GM21528 (cell line): ENCODE measurements around the gene RFPL3.
"Not testable (repeated sequence)": the region's sequence is repeated elsewhere in the genome, so short reads cannot be mapped to it uniquely, and the experiment has no call there.

Source experiments
- ATAC-seq: cut with Tn5 transposase; IDR thresholded peaks from one replicate; pipeline ENCODE4 v1.9.1; 2021; ENCODE audit warnings: mild to moderate bottlenecking, moderate library complexity; ENCODE audit not compliant: unreplicated experiment, low FRiP score

The RFPL3 gene

GRCh38 chr22:32348031-32348611 lies 9.5 kb upstream of the RFPL3 start:
- ATAC-seq: no peak

DNA sequence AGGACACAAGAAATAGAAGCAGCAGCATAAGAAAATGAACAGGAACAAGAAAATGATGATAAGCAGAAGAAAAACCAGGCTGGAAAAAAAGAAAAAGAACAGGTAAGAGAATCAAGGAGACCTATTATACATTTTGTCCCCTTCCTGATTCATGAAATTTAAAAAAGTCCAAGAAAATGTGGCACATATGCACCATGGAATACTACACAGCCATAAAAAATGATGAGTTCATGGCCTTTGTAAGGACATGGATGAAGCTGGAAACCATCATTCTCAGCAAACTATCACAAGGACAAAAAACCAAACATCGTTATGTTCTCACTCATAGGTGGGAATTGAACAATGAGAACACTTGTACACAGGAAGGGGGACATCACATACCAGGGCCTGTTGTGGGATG lies 5.8 kb upstream of the RFPL3 start:
- not testable (repeated sequence) for ATAC-seq

DNA sequence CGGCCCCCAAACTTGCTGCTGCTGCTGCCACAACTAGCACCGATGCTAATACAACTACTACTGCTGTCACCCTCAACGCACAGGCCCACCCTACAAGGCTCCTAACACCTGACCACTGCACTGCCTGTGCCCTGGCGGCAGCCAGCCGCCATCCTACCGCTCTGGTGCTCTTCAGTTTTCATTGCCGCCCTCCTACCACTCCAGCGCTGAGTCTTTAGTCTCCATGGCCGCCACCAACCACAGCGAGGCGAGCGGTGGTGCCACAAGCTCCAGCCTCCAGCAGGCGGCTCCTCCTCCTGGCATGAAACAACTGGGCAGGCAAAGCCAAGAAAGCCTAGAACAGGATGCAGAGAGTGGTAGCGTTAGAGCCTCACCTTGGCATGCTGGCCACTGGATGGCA lies 5.0 kb upstream of the RFPL3 start:
- ATAC-seq: no peak

DNA sequence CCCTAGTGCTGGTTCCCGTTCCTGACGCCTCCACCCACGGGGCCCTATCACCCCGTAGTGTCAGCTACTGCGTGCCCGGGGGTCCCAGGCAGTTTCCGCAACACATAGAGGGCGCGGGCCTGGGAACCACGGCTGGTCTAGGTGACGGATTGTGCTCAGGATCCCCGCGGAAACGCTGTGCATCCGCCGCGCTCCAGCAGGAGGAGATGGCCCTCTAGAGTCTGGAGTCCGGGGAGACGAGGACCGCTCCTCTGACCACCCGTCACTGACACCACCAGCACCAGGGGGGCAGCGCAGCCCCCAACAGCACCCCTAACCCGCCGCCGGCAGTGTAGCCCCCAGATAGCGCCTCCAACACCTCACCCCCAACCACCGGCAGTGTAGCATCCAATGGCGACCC lies 4.4 kb upstream of the RFPL3 start:
- ATAC-seq: no peak

- ATAC-seq: no peak
Observed at GRCh38 chr22:32353840-32354239, 3.8 kb upstream of the RFPL3 start.

GRCh38 chr22:32354360-32355351 lies 3.0 kb upstream of the RFPL3 start:
- no peak for ATAC-seq

GRCh38 chr22:32355760-32356159 lies 1.9 kb upstream of the RFPL3 start:
- no peak for ATAC-seq

DNA sequence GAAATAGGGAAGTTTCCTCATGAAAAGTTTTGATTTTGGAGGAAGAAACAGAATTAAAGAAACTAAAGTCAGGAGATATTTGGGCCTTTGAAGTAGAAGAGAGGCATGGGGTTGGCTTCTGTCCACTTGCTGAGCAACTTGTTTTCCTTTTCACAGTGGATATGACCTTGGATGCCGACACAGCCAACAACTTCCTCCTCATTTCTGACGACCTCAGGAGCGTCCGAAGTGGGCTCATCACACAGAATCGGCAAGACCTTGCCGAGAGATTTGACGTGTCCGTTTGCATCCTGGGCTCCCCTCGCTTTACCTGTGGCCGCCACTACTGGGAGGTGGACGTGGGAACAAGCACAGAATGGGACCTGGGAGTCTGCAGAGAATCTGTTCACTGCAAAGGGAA lies 2.4 kb downstream of the RFPL3 start:
- ATAC-seq: not testable (repeated sequence)

- no peak for ATAC-seq
Observed at GRCh38 chr22:32361257-32361656, 3.6 kb downstream of the RFPL3 start.

DNA sequence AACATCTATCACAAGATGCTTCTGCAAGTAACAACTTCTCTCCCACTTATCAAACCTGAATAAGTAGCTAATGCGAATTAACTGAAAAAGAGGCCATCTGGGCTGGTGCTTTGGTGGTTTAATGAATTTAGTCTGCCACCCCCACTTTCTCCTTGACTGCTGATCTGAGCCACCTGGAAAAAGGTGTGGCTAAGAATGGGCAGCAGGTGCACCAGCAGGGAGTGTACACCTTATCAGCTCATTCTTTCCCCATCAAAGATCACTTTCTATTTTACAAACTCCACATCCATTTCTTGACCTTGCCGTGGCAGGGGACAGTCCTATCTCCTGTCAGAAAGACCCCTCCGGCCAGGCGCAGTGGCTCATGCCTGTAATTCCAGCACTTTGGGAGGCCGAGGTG lies 6.5 kb downstream of the RFPL3 start:
- ATAC-seq: no peak

- no peak for ATAC-seq
Observed at GRCh38 chr22:32375678-32376450, 18.2 kb downstream of the RFPL3 start.

GRCh38 chr22:32376681-32377080 lies 19.0 kb downstream of the RFPL3 start:
- no peak for ATAC-seq

GRCh38 chr22:32378707-32379272 lies 21.1 kb downstream of the RFPL3 start:
- no peak for ATAC-seq

DNA sequence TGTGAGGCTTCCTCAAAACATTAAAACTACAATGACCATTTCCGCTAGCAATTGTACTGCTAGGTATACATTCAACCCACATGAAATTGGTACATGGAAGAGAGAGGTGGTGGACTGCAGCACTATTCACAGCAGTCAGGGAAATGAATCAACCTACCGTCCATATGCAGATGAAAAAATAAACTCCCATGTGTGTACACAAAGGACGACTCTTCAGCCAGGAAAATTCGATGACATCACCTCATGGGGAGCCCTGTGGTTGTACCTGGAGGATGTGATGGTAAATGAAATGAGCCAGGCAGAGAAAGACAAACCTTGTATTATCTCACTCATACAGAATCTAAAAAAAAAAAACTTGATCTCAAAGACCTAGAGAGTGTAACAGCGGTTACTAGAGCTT lies 23.3 kb downstream of the RFPL3 start:
- no peak for ATAC-seq

- ATAC-seq: no peak
Observed at GRCh38 chr22:32385681-32386080, 28.0 kb downstream of the RFPL3 start.

DNA sequence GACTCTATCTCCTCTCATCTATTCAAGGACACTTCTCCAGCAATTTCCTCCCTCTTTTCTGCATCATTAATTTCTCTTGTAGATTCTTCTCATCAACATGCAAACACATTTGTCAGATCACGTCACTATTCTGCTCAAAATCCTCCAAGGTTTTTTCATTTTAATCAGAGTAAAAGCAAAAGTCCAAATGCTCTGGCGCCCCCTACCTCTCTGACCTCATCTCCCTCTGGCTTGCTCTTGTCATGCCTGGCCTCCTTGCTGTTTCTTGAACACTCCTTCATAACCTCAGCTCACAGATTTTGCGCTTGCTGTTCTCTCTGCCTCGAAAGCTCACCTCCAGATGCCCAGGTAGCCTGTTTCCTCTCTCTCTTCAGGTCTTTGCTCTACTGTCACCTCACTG lies 32.0 kb downstream of the RFPL3 start:
- ATAC-seq: no peak

- no peak for ATAC-seq
Observed at GRCh38 chr22:32395107-32395506, 37.4 kb downstream of the RFPL3 start.

DNA sequence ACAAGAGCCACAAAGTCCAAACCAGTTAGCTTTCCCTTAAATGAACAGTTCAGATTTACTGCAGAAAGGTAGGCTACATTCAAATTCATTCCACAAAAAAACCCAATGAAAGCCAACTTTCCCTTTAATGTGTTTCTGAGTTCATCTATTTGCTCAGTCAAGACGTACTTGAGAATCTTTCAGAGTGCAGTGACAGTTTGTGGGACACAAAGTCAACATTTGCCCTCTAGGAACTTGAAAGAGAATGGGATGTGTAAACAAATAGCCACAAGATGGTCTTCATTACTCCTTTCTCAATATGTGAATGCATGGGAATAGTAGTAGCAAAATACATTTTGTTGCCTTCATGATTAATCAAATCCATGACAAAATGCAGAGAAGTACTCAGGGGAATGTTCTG lies 38.6 kb downstream of the RFPL3 start:
- ATAC-seq: no peak

GRCh38 chr22:32396746-32397145 lies 39.1 kb downstream of the RFPL3 start:
- no peak for ATAC-seq

DNA sequence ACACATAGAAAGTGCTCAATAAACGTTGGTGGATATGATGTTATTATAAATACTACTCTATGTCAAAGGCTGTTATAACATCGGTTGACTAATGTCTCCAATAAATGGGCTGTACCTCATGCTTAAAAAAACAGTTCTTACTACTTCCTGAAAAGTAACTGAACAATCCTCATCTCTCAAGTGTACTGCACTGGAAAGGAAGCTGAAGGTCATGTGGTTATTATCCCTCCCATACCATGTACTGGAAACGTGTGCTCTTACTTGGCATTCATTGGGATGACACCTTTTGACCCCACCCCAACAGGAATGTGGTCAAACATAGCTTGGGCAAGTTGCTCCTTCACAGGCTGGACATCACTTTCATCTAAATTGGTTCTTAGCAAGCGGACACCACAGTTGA lies 43.8 kb downstream of the RFPL3 start:
- no peak for ATAC-seq

DNA sequence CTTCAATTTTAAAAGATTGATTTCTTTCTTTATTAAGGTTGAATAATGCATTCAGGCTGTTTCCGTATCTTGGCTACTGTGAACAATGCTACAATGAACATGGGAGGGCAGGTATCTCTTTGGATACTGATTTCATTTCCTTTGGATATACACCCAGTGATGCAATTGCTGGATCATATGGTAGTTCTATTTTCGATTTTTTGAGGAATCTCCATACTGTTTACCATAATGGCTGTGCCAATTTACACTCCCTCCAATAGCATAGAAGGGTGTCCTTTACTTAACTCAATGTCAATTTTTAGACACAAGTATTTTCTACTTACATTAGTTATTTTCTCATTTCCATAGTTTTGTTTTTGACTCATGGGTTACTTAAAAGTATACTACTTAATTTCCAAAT lies 46.4 kb downstream of the RFPL3 start:
- ATAC-seq: no peak
